Liver (tissue), 3 donors: ENCODE measurements around the gene SMAD6.

Experiments
- GABPA ChIP-seq, 2 donors: IDR thresholded peaks in 1 of 2; conservative IDR thresholded peaks in 1 of 2; 2 replicates each; pipeline ENCODE4 v1.6.1; 2016; ENCODE audit warnings: antibody characterized with exemption in 2 of 2, mild to moderate bottlenecking in 1 of 2, moderate library complexity in 1 of 2
- JUND ChIP-seq, 2 donors: IDR thresholded peaks; 2 replicates each; pipeline ENCODE4 v1.6.1; 2016; ENCODE audit warnings: antibody characterized with exemption in 2 of 2
- RAD21 ChIP-seq, 2 donors: IDR thresholded peaks; 2 replicates each; pipeline ENCODE4 v1.6.1; 2016; ENCODE audit warnings: antibody characterized with exemption in 2 of 2, mild to moderate bottlenecking in 2 of 2
- SP1 ChIP-seq: IDR thresholded peaks from 2 replicates; pipeline ENCODE4 v1.6.1; 2018; ENCODE audit warnings: antibody characterized with exemption, mild to moderate bottlenecking
- TAF1 ChIP-seq: conservative IDR thresholded peaks from 2 replicates; pipeline ENCODE4 v1.6.1; 2016; ENCODE audit warnings: antibody characterized with exemption, mild to moderate bottlenecking
- YY1 ChIP-seq: IDR thresholded peaks from 2 replicates; pipeline ENCODE4 v1.6.1; 2016; ENCODE audit warnings: antibody characterized with exemption, mild to moderate bottlenecking
- TF ChIP-seq, protein P1 (sequence below): IDR thresholded peaks from 2 replicates; pipeline ENCODE4 v1.6.1; 2016; ENCODE audit warnings: antibody characterized with exemption, mild to moderate bottlenecking
- TF ChIP-seq, protein P2 (sequence below): fragments of 150-350 bp; IDR thresholded peaks from 2 replicates; pipeline ENCODE4 v1.5.1; 2017; ENCODE audit warnings: improper control_type of control experiment, low read depth, low read length; ENCODE audit not compliant: missing input control
- TF ChIP-seq, protein P3 (sequence below): IDR thresholded peaks from 2 replicates; pipeline ENCODE4 v1.6.1; 2016; ENCODE audit warnings: antibody characterized with exemption
- TF ChIP-seq, protein P4 (sequence below): IDR thresholded peaks from 2 replicates; pipeline ENCODE4 v1.6.1; 2016; ENCODE audit warnings: antibody characterized with exemption
- donor health status: healthy.
- donor health status: healthy.

DNA sequence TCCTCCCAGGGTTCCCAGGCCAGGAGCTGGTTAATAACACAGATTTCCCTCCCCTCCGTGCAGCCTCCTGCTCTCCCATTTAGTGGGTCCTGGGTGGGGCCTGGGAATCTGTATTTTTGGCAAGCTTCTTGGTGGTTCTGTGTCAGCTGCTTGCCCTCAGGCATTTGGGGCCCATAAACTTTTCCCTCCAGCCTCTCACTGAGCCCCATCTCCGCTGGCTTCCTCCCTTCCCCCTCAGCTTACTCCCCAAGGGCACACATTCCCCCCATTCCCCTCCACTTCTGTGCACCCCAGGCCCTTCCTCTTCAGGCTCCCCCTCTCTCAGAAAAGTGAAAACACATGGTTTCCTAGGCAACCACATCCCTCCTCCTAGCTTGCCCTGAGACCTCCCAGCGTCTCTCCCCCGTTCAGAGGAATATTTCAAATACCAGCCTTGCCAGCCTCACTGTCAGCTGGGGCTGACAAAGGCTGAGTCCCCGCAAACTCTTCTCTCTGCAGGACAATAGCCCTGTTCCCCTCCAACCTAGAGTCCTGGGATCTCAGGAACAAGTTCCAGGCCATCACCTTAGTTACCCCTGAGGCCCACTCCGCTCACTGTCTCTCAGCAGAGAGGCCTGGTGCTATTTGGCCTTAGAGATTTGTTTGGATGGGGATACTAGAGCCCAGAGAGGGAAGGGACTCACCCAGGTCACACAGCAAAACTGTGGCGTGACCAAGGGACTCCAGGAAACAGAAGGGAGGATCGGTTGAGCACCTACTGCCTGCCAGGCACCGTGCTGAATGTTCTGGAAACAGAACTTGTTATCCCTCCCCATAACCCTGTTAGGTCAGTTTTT, 44.6 kb upstream of the SMAD6 start:
- TF ChIP-seq, protein P1, sequence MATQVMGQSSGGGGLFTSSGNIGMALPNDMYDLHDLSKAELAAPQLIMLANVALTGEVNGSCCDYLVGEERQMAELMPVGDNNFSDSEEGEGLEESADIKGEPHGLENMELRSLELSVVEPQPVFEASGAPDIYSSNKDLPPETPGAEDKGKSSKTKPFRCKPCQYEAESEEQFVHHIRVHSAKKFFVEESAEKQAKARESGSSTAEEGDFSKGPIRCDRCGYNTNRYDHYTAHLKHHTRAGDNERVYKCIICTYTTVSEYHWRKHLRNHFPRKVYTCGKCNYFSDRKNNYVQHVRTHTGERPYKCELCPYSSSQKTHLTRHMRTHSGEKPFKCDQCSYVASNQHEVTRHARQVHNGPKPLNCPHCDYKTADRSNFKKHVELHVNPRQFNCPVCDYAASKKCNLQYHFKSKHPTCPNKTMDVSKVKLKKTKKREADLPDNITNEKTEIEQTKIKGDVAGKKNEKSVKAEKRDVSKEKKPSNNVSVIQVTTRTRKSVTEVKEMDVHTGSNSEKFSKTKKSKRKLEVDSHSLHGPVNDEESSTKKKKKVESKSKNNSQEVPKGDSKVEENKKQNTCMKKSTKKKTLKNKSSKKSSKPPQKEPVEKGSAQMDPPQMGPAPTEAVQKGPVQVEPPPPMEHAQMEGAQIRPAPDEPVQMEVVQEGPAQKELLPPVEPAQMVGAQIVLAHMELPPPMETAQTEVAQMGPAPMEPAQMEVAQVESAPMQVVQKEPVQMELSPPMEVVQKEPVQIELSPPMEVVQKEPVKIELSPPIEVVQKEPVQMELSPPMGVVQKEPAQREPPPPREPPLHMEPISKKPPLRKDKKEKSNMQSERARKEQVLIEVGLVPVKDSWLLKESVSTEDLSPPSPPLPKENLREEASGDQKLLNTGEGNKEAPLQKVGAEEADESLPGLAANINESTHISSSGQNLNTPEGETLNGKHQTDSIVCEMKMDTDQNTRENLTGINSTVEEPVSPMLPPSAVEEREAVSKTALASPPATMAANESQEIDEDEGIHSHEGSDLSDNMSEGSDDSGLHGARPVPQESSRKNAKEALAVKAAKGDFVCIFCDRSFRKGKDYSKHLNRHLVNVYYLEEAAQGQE, result no peak
- TF ChIP-seq, protein P2, sequence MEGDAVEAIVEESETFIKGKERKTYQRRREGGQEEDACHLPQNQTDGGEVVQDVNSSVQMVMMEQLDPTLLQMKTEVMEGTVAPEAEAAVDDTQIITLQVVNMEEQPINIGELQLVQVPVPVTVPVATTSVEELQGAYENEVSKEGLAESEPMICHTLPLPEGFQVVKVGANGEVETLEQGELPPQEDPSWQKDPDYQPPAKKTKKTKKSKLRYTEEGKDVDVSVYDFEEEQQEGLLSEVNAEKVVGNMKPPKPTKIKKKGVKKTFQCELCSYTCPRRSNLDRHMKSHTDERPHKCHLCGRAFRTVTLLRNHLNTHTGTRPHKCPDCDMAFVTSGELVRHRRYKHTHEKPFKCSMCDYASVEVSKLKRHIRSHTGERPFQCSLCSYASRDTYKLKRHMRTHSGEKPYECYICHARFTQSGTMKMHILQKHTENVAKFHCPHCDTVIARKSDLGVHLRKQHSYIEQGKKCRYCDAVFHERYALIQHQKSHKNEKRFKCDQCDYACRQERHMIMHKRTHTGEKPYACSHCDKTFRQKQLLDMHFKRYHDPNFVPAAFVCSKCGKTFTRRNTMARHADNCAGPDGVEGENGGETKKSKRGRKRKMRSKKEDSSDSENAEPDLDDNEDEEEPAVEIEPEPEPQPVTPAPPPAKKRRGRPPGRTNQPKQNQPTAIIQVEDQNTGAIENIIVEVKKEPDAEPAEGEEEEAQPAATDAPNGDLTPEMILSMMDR, result no peak
- TF ChIP-seq GABPA (IDR thresholded peaks at IDR 0.05 in 1 of 2, conservative IDR thresholded peaks at IDR 0.05 in 1 of 2) (no peak), TAF1 (no peak), RAD21 (IDR thresholded peaks at IDR 0.05) (no peak), SP1 (no peak), JUND (IDR thresholded peaks at IDR 0.05) (no peak), YY1 (no peak)
- TF ChIP-seq, protein P3, sequence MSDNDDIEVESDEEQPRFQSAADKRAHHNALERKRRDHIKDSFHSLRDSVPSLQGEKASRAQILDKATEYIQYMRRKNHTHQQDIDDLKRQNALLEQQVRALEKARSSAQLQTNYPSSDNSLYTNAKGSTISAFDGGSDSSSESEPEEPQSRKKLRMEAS, result no peak
- TF ChIP-seq, protein P4, sequence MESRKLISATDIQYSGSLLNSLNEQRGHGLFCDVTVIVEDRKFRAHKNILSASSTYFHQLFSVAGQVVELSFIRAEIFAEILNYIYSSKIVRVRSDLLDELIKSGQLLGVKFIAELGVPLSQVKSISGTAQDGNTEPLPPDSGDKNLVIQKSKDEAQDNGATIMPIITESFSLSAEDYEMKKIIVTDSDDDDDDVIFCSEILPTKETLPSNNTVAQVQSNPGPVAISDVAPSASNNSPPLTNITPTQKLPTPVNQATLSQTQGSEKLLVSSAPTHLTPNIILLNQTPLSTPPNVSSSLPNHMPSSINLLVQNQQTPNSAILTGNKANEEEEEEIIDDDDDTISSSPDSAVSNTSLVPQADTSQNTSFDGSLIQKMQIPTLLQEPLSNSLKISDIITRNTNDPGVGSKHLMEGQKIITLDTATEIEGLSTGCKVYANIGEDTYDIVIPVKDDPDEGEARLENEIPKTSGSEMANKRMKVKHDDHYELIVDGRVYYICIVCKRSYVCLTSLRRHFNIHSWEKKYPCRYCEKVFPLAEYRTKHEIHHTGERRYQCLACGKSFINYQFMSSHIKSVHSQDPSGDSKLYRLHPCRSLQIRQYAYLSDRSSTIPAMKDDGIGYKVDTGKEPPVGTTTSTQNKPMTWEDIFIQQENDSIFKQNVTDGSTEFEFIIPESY, result no peak
